HG02623 (cell line): Measurements from ENCODE around the gene TARS3.

Experiments used
- ATAC-seq: cut with Tn5 transposase; IDR thresholded peaks from one replicate; pipeline ENCODE4 v1.9.1; 2021; ENCODE audit warnings: moderate library complexity; ENCODE audit not compliant: unreplicated experiment

Gene TARS3

DNA sequence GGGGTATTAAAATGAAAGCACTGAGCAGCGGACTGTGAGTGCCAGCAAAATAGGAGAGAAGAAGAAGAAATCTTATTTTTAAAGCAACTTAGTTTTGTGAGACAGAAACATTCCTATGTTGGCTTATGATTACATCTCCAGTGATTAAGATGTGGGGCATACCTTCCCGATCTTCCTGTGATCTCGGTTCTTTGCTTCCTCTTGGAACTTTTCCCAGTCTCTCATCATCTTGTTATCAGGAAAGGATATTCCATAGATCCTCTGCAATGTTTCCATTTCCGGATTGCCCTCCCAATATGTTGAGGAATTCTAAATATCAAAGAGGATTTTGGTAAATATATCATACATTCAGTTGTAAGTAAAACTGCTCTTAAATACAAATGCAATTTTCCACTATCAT, 22.2 kb downstream of the TARS3 start:
- no peak for ATAC-seq

- ATAC-seq, result no peak
Measured at GRCh38 chr15:101698314-101698713, 26.0 kb downstream of the TARS3 start.

DNA sequence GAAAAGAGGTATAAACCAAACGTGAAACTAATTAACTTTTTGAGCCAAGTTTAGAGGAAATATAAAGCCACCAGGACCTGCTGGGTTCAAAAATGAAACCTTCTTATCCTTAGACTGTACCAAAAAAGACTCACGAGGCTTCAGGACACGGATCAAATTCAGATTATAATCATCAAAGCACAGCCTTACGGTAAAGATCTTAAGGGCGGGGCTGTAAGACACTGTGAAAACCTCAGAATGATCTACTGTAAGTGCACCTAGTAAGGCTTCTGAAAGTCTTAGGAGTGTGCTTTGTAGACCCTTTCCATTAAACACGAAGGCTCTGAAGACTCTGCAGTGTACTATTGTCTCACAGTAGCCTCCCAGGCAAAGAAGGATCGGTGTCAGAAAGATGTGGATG, 26.8 kb downstream of the TARS3 start:
- ATAC-seq, result no peak

DNA sequence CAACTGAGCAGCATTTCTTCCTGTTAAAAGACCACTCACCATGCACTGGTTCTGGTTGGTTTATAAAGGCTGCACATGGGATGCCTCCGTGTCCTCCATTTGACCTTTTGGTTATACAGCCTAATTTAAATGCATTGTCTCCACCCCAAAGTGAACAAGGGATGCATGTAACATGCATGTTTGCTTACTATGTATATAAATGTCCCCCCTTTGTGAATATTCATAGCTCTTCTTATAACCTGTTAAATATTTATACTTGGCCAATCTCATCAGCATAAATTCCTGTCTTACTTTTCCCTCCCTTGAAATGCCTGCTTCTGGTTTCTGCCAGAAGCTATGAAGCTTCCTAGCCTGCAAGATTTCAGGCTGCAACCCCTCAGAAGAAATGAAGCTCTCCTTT, 27.4 kb downstream of the TARS3 start:
- no peak for ATAC-seq

- no peak for ATAC-seq
Measured at GRCh38 chr15:101694261-101694660, 30.0 kb downstream of the TARS3 start.

GRCh38 chr15:101692801-101693598, 31.3 kb downstream of the TARS3 start:
- ATAC-seq, result no peak

DNA sequence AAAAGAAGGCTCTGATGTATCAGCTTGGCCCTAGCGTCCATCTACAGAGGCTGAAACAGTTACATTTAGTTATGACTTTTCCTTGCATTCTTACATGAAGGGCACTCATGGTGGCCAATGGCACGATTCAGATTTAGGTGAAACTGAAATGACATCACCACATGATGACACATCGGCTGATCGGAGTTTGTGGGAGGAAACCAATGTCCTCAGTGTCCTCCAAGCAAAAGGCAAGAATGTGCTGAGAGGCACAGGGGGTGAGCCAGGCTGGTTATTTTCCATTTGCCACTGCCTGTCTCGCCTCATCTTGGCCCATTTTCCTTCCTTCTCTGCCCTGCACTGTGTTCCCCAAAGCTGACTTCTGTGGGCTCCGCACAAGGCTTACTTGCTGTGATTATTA, 34.4 kb downstream of the TARS3 start:
- no peak for ATAC-seq

- no peak for ATAC-seq
Measured at GRCh38 chr15:101686718-101687117, 37.6 kb downstream of the TARS3 start.

GRCh38 chr15:101684877-101685276, 39.4 kb downstream of the TARS3 start:
- ATAC-seq, result no peak

DNA sequence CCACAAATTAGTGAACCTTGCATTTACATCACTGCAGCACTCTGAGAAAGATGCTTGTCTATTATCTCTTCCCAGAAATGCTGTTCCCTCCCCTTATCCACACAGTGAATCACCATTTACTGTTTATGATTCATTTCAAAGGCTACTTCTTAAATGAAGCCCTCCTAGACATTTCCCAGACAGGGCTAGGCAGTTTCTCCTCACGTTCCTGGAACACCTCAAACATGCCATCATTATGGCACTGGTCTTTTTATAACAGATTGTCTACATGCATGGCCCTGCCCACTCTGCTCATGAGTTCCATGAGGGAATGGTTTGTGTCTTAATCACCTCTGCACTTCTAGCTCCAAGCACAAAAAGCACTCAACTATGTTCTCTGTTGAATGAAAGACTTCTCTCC, 39.9 kb downstream of the TARS3 start:
- ATAC-seq, result no peak

DNA sequence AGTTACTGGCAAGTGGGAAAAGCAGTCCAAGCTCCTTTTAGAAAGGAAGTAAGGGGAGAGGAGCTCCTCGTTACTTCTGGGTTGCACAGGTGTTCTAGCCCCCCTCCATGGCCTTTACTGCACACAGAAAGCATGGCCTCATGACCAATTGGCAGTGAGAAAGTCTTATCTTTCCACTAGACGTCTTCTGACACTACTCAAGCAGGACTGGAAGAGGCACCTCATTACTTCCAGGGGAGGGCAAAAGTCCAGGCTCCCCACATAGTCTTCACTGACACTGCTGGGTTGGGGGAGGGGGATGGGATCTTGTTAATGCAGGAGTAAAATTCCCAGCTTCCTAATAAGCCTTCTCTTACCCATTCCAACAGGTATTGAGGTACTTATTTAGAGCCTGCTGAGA, 44.5 kb downstream of the TARS3 start:
- no peak for ATAC-seq

GRCh38 chr15:101676921-101677329, 47.3 kb downstream of the TARS3 start:
- ATAC-seq, result no peak

DNA sequence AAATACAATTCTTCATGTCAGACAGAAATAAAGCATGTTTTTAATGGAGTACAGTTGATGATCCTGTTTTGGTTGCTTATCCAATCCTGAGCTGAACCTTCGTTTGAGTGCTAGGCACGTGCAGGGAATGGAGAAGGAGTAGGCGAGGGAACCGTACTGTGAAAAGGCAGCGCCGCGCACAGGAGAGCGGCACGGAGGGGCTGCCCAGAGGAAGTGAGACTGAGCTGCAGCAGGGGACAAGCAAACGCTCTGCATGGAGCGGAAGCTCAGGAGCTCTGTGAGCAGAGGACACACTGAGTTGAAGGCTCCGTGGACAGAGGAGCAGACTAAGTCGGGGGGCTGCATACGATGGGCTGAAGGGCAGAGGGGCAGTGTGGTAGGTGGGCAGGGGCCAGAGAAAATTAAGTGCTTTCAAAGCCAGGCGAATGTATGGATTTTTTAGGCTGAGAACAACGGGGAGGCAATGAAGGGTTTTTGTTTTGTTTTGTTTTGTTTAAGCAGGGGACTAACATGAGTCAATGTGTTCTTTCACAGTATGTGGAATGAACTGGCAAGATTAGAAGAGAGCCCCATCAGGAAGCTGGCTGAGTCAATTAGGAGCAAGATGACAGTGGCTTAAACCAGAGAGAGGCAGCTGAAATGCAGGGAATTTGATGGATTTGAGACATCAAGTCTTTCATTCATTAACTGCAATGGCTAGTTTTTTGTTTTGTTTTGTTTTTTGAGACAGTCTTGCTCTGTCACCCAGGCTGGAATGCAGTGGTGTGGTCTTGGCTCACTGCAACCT, 48.3 kb downstream of the TARS3 start:
- peak; percentile 76 for ATAC-seq

DNA sequence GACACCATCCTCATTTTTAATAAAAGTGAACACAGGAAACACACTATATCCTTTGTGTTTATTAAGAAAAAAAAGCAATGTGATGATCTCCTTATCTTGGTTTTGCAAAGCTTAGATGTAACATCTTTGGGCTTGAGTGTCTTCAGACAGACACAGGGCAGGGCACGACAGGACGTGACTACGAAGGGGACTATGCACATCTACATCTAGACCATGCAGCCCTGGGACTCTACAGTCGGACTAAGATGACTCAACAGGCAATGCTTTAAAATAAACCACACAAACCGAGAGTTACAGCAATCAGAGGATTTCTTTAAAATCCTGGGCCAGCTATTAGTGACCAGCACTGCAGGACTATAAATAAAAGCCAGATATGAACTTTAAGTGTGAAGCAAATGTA, 49.3 kb downstream of the TARS3 start:
- ATAC-seq, result no peak

- no peak for ATAC-seq
Measured at GRCh38 chr15:101672298-101672697, 52.0 kb downstream of the TARS3 start.

GRCh38 chr15:101669744-101670143, 54.5 kb downstream of the TARS3 start:
- ATAC-seq, result no peak

DNA sequence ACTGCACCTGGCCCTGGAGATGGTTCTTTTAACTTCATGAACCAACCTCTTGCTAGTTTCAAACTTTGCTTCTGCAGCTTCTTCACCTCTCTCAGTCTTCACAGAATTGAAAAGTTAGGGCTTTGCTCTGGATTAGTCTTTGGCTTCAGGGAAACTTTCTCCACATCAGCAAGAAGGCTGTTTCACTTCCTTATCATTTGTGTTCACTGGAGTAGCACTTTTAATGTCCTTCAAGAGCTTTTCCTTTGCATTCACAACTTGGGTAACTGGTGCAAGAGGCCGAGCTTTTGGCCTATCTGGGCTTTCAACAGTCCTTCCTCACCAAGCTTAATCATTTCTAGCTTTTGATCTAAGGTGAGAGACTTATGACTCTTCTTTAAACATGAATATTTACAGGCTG, 56.4 kb downstream of the TARS3 start:
- no peak for ATAC-seq

DNA sequence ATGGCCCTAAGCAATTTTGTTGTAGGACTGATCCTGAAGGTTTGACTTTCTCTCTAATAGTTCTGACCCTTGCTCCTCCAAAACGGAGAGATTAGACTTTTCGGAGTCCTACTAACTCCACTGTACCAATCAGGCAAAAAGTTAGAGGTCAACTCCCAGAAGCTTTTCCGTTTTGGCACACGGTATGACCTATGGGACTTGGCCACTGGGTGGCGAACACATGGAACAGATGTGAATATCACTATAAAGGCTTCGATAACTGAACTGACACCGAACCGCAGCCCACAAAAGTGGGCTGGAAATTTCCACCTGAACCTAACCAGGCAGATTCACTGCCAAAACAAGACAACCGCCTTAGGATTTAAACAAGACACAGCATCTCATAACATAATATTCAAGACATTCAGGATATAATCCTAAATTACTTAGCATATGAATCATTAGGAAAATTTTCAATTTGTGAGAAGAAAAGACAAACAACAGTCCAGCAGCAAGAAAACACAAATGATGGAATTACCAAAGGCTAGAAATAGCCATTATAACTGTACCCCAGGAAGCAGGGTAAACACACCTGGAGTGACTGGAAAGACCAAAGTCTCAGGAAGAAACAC, 59.9 kb downstream of the TARS3 start:
- no peak for ATAC-seq

DNA sequence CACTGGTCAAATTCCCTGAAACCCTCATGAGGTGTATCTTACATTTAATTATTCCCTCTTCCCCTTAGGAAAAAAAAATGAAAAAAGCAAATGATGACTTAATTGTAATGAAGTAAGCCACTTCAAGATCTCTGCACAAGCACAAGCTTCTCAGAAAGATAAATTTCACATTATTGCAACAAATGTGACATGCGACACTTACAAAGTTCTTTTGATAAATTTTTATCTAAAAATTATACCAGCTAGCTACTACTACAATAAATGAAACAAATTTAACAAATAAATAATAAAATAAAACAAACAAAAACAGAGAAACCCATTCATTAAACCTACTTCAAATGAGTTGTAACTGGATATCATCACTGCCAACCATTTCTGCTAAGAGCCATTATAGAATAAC, 62.1 kb downstream of the TARS3 start:
- no peak for ATAC-seq

DNA sequence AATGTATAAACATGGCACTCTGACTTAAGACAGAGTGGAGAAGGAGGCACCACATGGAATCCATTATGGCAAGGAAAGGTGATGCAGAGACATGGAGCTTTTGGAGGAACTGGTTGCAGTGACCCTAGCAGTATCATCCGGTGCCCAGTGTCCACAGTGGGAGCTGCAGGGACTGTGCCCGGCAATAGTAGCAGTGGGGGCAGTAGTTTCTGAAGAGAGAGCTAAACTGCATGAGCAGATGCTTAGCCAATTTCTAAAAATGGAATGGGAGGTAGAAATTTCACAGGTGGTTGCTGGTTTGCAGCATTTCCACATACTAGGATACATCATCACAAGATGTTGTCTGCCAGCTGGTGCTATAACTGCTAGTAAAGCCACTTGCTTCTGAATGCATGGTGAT, 64.3 kb downstream of the TARS3 start:
- ATAC-seq, result no peak

GRCh38 chr15:101657968-101658784, 66.1 kb downstream of the TARS3 start:
- ATAC-seq, result no peak
